ENCODE results near the gene TAS2R40.

Gene TAS2R40

GRCh38 chr7:143233816-143234532 lies 12.1 kb downstream of the TAS2R40 start:
- no peak overlapping the region for H3K4me3 ChIP-seq (ENCODE audit: low read depth, low read length)
- TF ChIP-seq CTCF (IDR thresholded peaks at IDR 0.05; ENCODE audit: borderline replicate concordance, insufficient read depth, low read depth, low read length) = no peak

- no peak overlapping the region for H3K4me3 ChIP-seq (ENCODE audit: low read depth, low read length)
- TF ChIP-seq CTCF (IDR thresholded peaks at IDR 0.05; ENCODE audit: borderline replicate concordance, insufficient read depth, low read depth, low read length) = no peak
Observed at GRCh38 chr7:143234533-143234875, 12.7 kb downstream of the TAS2R40 start.

- TF ChIP-seq CTCF (IDR thresholded peaks at IDR 0.05; ENCODE audit: borderline replicate concordance, insufficient read depth, low read depth, low read length) = no peak
- H3K4me3 ChIP-seq (ENCODE audit: low read depth, low read length) = no peak overlapping the region
Observed at GRCh38 chr7:143235561-143235960, 13.7 kb downstream of the TAS2R40 start.

GRCh38 chr7:143236408-143236990 lies 14.7 kb downstream of the TAS2R40 start:
- no peak overlapping the region for H3K4me3 ChIP-seq (ENCODE audit: low read depth, low read length)
- no peak for TF ChIP-seq CTCF (IDR thresholded peaks at IDR 0.05; ENCODE audit: borderline replicate concordance, insufficient read depth, low read depth, low read length)

- H3K4me3 ChIP-seq (ENCODE audit: low read depth, low read length) = no peak overlapping the region
- no peak for TF ChIP-seq CTCF (IDR thresholded peaks at IDR 0.05; ENCODE audit: borderline replicate concordance, insufficient read depth, low read depth, low read length)
Observed at GRCh38 chr7:143237366-143237765, 15.5 kb downstream of the TAS2R40 start.

GRCh38 chr7:143238289-143238980 lies 16.6 kb downstream of the TAS2R40 start:
- H3K4me3 ChIP-seq (ENCODE audit: low read depth, low read length) = no peak overlapping the region
- no peak for TF ChIP-seq CTCF (IDR thresholded peaks at IDR 0.05; ENCODE audit: borderline replicate concordance, insufficient read depth, low read depth, low read length)

GRCh38 chr7:143239813-143240212 lies 18.0 kb downstream of the TAS2R40 start:
- H3K4me3 ChIP-seq (ENCODE audit: low read depth, low read length) = no peak overlapping the region
- no peak for TF ChIP-seq CTCF (IDR thresholded peaks at IDR 0.05; ENCODE audit: borderline replicate concordance, insufficient read depth, low read depth, low read length)
